Stimulated activated memory B cell treated with anti-CD40 and anti-IgM and Interleukin-4, amounts not matched to agents 10 μg/mL and 1 μg/mL and 100 μg/mL, for 72 hours (primary cell): Measurements from ENCODE around the gene SLC45A1.
"Not testable (repeated sequence)": the region's sequence is repeated elsewhere in the genome, so short reads cannot be mapped to it uniquely, and the experiment has no call there.

Source experiments
- ATAC-seq: fragments of 150-1000 bp; cut with Tn5 transposase; 2 replicates; pipeline ENCODE4 v1.10.0; 2021
- H3K27ac Mint-ChIP-seq: one replicate; pipeline ENCODE4 v1.8.0; 2022; ENCODE audit warnings: mild to moderate bottlenecking, mixed read lengths
- H3K27me3 Mint-ChIP-seq: one replicate; pipeline ENCODE4 v1.8.0; 2022; ENCODE audit warnings: mixed read lengths
- H3K36me3 Mint-ChIP-seq: one replicate; pipeline ENCODE4 v1.8.0; 2022; ENCODE audit warnings: mixed read lengths
- H3K4me1 Mint-ChIP-seq: one replicate; pipeline ENCODE4 v1.8.0; 2022; ENCODE audit warnings: mixed read lengths
- H3K4me3 Mint-ChIP-seq: one replicate; pipeline ENCODE4 v1.8.0; 2022; ENCODE audit warnings: mild to moderate bottlenecking, moderate library complexity, mixed read lengths
- H3K9me3 Mint-ChIP-seq: one replicate; pipeline ENCODE4 v1.8.0; 2022; ENCODE audit warnings: mixed read lengths

The SLC45A1 gene

DNA sequence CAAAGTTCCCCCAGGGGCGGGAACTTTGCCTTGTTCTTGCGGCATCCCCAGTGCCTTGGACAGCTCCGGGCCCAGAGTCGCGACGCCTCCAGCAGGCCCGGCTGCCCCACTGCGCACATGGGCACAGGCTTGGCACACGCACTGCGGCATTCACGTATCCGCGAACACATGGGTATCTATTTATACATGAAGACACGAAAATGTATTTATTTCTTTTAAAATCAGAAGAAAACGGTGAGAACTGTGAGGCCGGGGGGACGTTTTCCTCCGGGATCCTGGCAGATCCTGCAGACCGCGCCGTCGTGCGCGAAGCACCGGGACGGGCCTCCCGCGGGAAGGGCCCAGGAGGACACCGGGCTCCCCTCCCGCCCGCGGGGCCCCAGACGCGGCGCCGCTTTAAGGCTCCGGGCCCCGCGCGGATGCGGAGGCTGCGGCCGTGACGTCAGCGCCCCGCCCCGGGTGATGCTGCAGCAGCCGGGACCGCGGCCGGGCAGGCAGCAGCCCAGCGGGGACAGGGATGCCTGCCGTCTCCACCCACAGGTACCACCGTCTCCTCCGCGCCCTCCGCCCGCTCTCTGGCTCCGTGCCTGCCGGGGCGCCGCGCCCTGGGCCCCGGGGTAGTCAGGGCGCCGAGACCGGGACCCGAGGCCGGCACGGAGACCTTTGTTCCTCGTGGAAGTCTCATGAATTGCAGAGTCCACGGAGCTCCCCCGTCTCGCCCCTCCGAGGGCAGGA, at the start of gene SLC45A1:
Gene SLC45A1 (plus strand): TSS at position 468 of the 735 bp plus-strand sequence. CDS start 6,216 bp downstream, outside the sequence.
- peaks cover 52% of the 10 kb centered on the region for H3K27me3 Mint-ChIP-seq
- peaks cover 5% of the 10 kb centered on the region for H3K9me3 Mint-ChIP-seq
- no peak within 1 kb of the TSS for H3K27ac Mint-ChIP-seq
- peak within 1 kb of the TSS; percentile 77 for H3K4me3 Mint-ChIP-seq
- peak; percentile 87 for ATAC-seq
- H3K36me3 Mint-ChIP-seq: no peaks in the 10 kb centered on the region
- H3K4me1 Mint-ChIP-seq: peaks cover 21% of the 10 kb centered on the region

DNA sequence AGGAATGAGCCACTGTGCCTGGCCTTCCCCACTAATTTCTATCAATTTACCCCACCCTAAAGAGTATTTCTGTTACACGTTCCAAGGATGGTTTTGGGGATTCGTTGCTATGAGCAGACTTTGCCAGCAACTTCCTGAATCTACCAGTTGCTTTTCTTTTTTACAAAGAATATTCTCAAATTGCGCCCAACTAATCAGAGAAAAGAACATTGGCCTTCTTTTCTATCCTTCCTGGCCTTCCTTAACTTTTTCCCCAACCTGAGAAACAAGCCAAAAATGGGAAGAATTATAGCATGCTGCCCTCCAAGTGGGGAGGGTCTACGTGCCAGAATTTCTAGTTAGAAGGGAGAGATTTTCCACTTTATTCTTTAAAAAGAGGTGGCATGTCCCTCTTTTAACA, 44.9 kb upstream of the SLC45A1 start:
- no peak overlapping the region for H3K4me3 Mint-ChIP-seq
- H3K9me3 Mint-ChIP-seq: peaks cover 5% of the 10 kb centered on the region
- no peak for ATAC-seq
- no peaks in the 10 kb centered on the region for H3K4me1 Mint-ChIP-seq
- H3K36me3 Mint-ChIP-seq: no peaks in the 10 kb centered on the region
- no peak overlapping the region for H3K27ac Mint-ChIP-seq
- H3K27me3 Mint-ChIP-seq: peaks cover 37% of the 10 kb centered on the region

DNA sequence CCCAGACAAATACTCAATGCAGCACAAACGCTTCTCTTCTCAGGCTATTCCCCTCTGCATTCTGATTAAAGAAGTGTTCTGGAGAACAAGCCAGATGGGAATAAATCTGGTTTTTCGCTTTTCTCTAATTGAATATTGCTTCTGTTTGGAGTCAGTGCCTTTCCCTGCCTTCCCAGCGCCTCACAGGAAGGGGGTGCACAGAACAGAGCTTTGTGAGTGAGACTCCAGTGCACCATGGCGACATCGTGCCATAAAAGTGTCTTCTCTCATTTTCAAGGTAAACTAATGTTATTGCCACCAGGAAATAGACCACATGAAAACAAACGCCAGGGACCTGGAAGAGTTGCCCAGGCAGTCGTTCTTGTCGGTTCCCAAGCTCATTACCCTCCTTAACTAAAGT, 43.6 kb upstream of the SLC45A1 start:
- no peak for ATAC-seq
- Mint-ChIP-seq H3K4me3 (no peak overlapping the region), H3K36me3 (no peaks in the 10 kb centered on the region), H3K4me1 (no peaks in the 10 kb centered on the region), H3K27me3 (peaks cover 33% of the 10 kb centered on the region), H3K27ac (no peak overlapping the region), H3K9me3 (peaks cover 5% of the 10 kb centered on the region)

DNA sequence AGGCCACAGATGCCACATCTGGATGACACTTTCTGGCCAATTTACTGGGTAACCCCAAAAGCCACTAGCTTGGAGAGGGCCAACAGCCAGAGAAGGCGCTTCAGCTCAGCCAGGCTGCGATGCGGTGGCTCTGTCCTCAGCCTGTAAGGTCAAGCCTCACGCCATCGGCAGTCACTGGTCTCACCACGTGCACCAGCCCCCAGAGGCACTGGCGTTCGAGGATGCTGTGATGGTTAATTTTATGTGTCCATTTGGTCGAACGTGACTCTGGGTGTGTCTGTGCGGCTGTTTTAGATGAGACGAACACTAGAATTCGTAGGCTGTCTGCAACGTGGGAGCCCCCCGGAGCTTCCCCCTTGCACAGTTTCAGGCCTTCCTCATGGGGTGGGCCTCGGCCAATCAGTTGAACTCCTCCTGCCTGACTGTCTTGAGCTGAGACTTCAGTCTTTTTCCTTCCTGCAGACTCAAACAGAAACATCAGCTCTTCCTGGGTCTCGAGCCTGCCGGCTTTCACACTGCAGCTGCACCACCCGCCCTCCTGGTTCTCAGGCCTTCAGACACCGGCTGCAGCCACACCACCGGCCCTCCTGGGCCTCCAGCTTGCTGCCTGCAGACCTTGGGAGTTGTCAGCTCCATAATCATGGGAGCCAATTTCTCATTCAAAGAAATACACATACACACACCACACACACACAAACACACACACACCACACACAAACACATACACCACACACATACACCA, 41.6 kb upstream of the SLC45A1 start:
- no peak overlapping the region for H3K4me3 Mint-ChIP-seq
- H3K27me3 Mint-ChIP-seq: peaks cover 20% of the 10 kb centered on the region
- H3K27ac Mint-ChIP-seq: no peak overlapping the region

DNA sequence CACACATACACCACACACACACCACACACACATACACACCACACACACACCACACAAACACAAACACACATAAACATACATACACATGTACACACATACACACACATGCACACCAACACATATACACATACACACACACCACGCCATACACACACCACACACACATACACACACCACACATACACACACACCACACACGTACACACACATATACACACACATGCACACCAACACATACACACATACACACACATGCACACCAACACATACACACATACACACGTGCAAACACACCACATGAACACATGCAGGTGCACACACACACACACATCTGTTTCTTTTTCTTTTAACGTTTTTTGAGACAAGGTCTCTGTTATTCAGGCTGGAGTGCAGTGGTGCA, 41.0 kb upstream of the SLC45A1 start:
- peaks cover 5% of the 10 kb centered on the region for H3K4me1 Mint-ChIP-seq
- H3K4me3 Mint-ChIP-seq: no peak overlapping the region
- no peaks in the 10 kb centered on the region for H3K36me3 Mint-ChIP-seq
- H3K27ac Mint-ChIP-seq: no peak overlapping the region
- no peak for ATAC-seq
- peaks cover 5% of the 10 kb centered on the region for H3K9me3 Mint-ChIP-seq
- peaks cover 25% of the 10 kb centered on the region for H3K27me3 Mint-ChIP-seq

More for the DNA sequence above, 41.6 kb upstream of the SLC45A1 start:
- no peaks in the 10 kb centered on the region for H3K36me3 Mint-ChIP-seq
- H3K4me1 Mint-ChIP-seq: no peaks in the 10 kb centered on the region
- H3K9me3 Mint-ChIP-seq: peaks cover 5% of the 10 kb centered on the region
- no peak for ATAC-seq

DNA sequence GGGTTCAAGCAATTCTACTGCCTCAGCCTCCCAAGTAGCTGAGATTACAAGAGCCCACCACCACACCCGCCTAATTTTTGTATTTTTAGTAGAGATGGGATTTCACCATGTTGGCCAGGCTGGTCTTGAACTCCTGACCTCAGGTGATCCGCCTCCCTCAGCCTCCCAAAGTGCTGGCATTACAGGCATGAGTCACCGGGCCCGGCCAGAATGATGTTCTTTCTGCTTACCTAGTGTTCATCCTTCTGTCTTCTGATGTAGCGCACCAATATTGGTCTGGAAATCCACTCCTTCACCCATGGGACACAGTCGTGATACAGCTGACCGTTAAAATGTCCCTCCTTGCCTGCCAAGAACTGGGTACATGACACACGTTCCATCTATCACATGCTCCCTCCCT, 39.2 kb upstream of the SLC45A1 start:
- H3K9me3 Mint-ChIP-seq, H3K4me3 Mint-ChIP-seq, ATAC-seq, H3K36me3 Mint-ChIP-seq, H3K27ac Mint-ChIP-seq: not testable (repeated sequence)
- H3K4me1 Mint-ChIP-seq: peaks cover 22% of the 10 kb centered on the region
- H3K27me3 Mint-ChIP-seq: peaks cover 31% of the 10 kb centered on the region

DNA sequence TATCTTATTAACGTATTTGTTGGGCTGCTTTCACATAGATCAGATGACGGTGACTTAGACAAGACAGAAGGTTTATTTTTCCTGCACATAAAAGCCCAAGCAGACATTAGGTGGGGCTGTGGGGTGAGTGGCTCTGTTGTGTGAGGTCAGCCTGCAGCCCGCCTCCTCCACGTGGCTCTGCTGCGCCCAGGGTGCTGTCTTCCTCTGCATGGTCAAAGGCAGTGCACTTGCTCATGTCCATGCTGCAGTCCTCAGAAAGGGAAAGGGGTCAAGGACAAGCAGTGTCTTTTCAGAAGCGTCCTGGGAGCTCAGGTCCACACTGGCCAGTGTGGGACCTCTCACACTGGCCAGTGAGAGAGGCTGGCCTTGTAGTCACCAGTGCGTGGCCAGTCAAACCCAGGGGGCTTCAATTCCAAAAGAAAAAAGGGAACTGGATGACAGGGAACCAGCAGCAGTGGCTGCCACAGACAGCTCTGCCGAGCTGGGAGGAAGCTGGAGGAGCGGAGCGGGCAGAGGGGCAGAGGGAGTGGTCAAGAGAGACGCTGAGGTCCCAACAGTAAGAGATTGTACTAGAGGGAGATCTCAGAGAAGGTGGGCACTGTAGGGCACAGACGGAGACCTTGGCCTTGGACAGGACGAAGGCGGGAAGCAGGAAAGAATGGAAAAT, 35.9 kb upstream of the SLC45A1 start:
- Mint-ChIP-seq H3K9me3 (peaks cover 1% of the 10 kb centered on the region), H3K36me3 (no peaks in the 10 kb centered on the region), H3K27me3 (peaks cover 25% of the 10 kb centered on the region), H3K4me1 (peaks cover 27% of the 10 kb centered on the region), H3K27ac (peak overlapping the region; percentile 95), H3K4me3 (peak overlapping the region; percentile 13)
- ATAC-seq: no peak

DNA sequence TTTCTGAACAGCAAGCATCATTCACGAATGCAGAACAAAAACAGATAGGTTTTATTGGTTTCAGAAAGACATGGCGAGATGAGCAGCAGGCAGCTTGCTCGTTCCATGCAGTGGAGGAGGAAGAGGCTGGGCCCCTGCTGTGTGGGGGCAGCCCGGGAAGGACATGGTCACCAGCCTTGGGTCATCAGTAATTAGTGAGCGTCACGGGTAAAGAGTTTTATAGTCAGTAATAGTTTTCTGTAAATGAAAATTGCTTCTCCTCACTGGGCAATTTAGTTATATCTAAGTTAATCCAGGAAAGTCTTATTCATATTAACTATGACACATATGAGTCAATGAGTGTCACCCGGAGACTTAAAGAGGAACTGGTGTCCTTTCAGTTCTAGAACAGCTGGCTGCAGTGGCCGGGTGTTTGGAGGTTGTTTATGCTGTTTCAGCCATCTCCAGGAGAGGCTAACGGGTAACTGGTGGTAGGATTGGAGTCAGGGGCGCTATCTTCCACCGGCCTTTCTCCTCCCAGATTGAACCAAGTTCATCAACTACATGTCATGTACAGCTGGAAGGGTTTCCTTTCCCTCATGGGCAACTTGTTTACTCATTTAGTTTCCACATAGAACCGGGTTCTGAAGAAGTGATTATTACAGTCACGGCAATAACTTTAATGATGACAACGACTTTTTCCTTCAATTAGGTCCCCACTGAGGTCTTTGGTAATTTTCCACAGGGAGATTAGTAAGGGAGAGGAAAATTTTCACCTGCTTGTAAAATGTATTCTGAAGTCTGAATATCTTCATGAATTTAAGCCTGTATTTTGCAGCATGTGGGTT, 34.6 kb upstream of the SLC45A1 start:
- peak; percentile 96 for ATAC-seq
- Mint-ChIP-seq H3K27me3 (peaks cover 20% of the 10 kb centered on the region), H3K9me3 (no peaks in the 10 kb centered on the region), H3K36me3 (no peaks in the 10 kb centered on the region), H3K4me1 (peaks cover 27% of the 10 kb centered on the region), H3K4me3 (peak overlapping the region; percentile 73), H3K27ac (peak overlapping the region; percentile 95)

DNA sequence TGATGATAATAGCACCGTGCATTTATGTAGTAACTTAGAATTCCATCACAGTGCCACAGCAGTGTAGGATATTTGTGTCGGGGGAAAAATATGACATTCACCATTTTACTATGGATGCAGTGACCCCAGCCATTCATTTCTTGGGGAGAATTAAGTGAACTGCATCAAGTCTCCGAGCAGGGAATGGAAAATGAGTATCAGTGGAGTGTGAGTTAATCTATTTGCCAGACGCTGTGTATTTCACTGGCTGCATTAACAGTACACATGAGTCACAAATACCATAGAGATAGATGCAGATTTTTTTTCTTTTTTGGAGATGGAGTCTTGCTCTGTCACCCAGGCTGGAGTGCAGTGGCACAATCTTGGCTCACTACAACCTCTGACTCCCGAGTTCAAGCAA, 33.8 kb upstream of the SLC45A1 start:
- Mint-ChIP-seq H3K27me3 (peaks cover 20% of the 10 kb centered on the region), H3K9me3 (no peaks in the 10 kb centered on the region), H3K4me3 (no peak overlapping the region), H3K36me3 (no peaks in the 10 kb centered on the region), H3K27ac (peak overlapping the region; percentile 95), H3K4me1 (peaks cover 27% of the 10 kb centered on the region)
- no peak for ATAC-seq

DNA sequence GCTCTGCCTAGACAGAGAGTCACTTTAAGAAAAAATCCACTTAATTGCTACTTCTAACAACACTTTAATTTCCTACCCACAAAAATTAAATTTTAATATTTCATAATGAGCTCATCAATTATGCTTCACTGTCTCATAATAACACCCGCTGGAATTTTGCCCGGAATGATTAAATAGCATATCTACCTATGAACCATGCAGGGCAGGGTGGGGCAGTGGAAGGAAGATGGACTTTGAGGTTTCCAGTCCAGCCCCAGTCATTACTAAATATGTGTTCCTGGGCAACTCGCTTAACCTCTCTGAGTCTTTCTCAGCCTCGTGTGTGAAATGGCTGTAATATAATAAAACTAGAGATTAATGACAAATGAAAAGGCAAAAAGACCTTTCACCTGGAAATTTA, 32.8 kb upstream of the SLC45A1 start:
- H3K4me3 Mint-ChIP-seq: no peak overlapping the region
- H3K9me3 Mint-ChIP-seq: no peaks in the 10 kb centered on the region
- H3K27me3 Mint-ChIP-seq: peaks cover 20% of the 10 kb centered on the region
- no peaks in the 10 kb centered on the region for H3K36me3 Mint-ChIP-seq
- peak overlapping the region; percentile 95 for H3K27ac Mint-ChIP-seq
- ATAC-seq: no peak
- peaks cover 27% of the 10 kb centered on the region for H3K4me1 Mint-ChIP-seq

DNA sequence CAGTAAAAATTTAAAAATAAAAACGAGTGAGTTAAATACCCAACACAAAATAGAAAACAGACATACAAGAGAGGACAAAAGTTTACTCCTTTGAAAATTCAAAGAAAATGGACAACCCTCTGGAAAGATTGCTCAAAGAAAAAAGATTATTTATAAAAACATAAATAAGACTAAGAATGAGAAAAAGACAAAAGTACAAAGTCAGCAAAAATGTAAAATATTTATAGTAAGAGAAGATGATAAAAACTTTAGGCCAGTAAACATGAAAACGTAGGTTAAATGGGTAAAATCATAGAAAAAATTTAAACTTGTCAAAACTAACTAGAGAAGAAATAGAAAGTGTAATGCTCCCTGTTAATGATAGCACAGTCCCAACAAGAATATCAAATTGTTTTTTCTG, 31.9 kb upstream of the SLC45A1 start:
- no peaks in the 10 kb centered on the region for H3K36me3 Mint-ChIP-seq
- no peak overlapping the region for H3K4me3 Mint-ChIP-seq
- no peak overlapping the region for H3K27ac Mint-ChIP-seq
- H3K27me3 Mint-ChIP-seq: peaks cover 16% of the 10 kb centered on the region
- H3K9me3 Mint-ChIP-seq: no peaks in the 10 kb centered on the region
- ATAC-seq: no peak
- peaks cover 27% of the 10 kb centered on the region for H3K4me1 Mint-ChIP-seq

DNA sequence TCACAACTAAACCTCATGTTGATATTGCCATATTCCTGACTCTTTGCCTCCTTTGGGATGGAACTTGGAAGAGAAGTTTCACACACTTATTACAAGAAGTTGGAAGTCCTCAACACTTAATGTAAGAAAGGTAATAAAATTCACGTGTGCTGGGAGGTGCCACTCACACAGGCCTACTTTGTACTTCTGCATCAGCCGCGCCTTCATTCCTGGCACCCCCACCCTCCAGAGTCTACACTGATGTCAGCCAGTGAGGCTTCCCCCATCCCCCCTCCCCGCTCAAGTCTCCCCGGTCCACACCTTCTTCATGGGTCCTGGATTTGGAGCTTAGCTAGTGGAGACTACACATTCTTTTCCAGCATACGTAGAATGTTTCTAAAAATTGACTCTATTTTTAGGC, 24.8 kb upstream of the SLC45A1 start:
- no peaks in the 10 kb centered on the region for H3K36me3 Mint-ChIP-seq
- H3K27ac Mint-ChIP-seq: no peak overlapping the region
- no peak for ATAC-seq
- H3K27me3 Mint-ChIP-seq: peaks cover 17% of the 10 kb centered on the region
- no peaks in the 10 kb centered on the region for H3K9me3 Mint-ChIP-seq
- no peaks in the 10 kb centered on the region for H3K4me1 Mint-ChIP-seq
- no peak overlapping the region for H3K4me3 Mint-ChIP-seq

DNA sequence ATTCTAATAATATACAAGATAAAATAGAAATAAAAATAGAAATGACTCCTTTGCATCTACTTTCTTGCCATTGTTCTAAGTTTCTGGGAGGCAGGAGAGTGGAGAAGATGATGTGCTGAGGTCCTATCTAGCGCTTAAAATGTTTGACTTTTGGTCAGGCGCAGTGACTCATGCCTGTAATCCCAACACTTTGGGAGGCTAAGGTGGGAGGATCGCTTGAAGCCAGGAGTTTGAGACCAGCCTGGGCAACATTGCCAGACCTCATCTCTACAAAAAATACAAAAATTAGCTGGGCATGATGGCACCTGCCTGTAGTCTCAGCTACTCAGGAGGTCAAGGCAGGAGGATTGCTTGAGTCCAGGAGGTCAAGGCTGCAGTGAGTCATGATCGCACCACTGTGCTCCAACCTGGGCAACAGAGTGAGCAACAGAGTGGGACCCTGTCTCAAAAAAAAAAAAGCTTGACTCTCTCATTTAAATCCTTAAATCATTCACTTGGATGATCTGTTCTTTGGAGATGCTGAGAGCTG, 24.2 kb upstream of the SLC45A1 start:
- Mint-ChIP-seq H3K27me3 (peaks cover 23% of the 10 kb centered on the region), H3K9me3 (no peaks in the 10 kb centered on the region), H3K36me3 (no peaks in the 10 kb centered on the region), H3K4me1 (no peaks in the 10 kb centered on the region), H3K27ac (no peak overlapping the region), H3K4me3 (no peak overlapping the region)
- ATAC-seq: no peak

DNA sequence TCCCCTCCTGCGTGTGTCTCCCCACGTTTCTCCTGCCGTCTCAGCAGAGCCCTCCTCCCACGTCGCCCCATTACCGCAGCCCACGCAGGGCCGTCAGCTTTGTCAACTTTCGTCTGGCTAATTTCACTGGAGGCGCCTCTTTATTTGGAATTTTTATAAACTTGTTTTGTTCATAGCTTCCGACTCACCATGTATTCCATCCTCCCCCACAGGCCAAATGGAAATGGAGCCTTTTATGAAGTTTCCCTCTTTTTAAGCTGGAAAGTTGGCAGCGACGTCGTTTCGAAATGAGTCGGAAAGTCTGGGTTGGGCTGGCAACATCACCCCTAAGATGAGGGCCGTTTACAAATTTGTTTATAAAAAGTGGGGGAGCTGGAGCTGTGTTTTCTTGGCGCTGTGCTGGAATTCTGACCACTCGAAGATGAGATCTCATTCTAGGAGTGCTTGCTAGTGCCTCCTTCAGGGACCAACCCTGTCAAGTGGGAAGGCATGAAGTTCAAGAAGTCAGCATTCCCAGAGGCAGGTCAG, 23.7 kb upstream of the SLC45A1 start:
- peaks cover 28% of the 10 kb centered on the region for H3K27me3 Mint-ChIP-seq
- H3K4me1 Mint-ChIP-seq: no peaks in the 10 kb centered on the region
- no peak overlapping the region for H3K27ac Mint-ChIP-seq
- H3K9me3 Mint-ChIP-seq: no peaks in the 10 kb centered on the region
- H3K36me3 Mint-ChIP-seq: no peaks in the 10 kb centered on the region
- ATAC-seq: no peak
- H3K4me3 Mint-ChIP-seq: no peak overlapping the region
